ENCODE results near the gene ASXL1. TPM values are rescaled to one million over a fixed set of nuclear protein-coding genes. Genes with fewer than 3 reads are reported as not detected.
A peak's percentile ranks its signal among the peaks of the same experiment; 100 is the strongest.

ASXL1 gene
- total and polyA plus RNA-seq, 2 donors from 2014 or later: 16.2 to 71.1 TPM

GRCh38 chr20:32438331-32438858 is 80.3 kb downstream of the ASXL1 start:
- H3K36me3 ChIP-seq (ENCODE audit: control insufficient read depth in 2 of 3, insufficient read depth in 3 of 3, low read length in 3 of 3): peaks cover 9 to 43% (median 41%) of the 10 kb centered on the region in 3 donors
- intact Hi-C loops (cut with DNase I): no loop called here
- no peak for FAIRE-seq

GRCh38 chr20:32439132-32439829 is 81.2 kb downstream of the ASXL1 start:
- Histone ChIP-seq H3K27me3 (ENCODE audit: control insufficient read depth, insufficient read depth, low read length) (no peaks in the 10 kb centered on the region), H3K36me3 (ENCODE audit: control insufficient read depth in 2 of 3, insufficient read depth in 3 of 3, low read length in 3 of 3) (peaks cover 13 to 41% (median 37%) of the 10 kb centered on the region in 3 donors), H3K9me3 (ENCODE audit: control insufficient read depth in 2 of 3, insufficient read depth in 1 of 3, low read length in 3 of 3) (no peaks in the 10 kb centered on the region), H3K27ac (ENCODE audit: low read depth in 2 of 2, low read length in 2 of 2) (no peak overlapping the region), H3K4me3 (ENCODE audit: low read length in 3 of 3) (no peak overlapping the region), H3K9ac (ENCODE audit: low read length in 3 of 3) (no peak overlapping the region), H3K4me1 (ENCODE audit: control insufficient read depth in 2 of 3, insufficient read depth in 2 of 3, low read depth in 1 of 3, low read length in 3 of 3) (peaks cover 0 to 12% (median 7%) of the 10 kb centered on the region in 3 donors)
- TF ChIP-seq CTCF (IDR thresholded peaks at IDR 0.05; ENCODE audit: borderline replicate concordance, extremely low read depth, insufficient read depth): no peak
- DNase-seq (no peak), FAIRE-seq (no peak)
- intact Hi-C loops (cut with DNase I): no loop called here

More at GRCh38 chr20:32438331-32438858, 80.3 kb downstream of the ASXL1 start:
- no peak for TF ChIP-seq CTCF (IDR thresholded peaks at IDR 0.05; ENCODE audit: borderline replicate concordance, extremely low read depth, insufficient read depth)
- Histone ChIP-seq H3K9ac (ENCODE audit: low read length in 3 of 3) (no peak overlapping the region), H3K9me3 (ENCODE audit: control insufficient read depth in 2 of 3, insufficient read depth in 1 of 3, low read length in 3 of 3) (no peaks in the 10 kb centered on the region), H3K27me3 (ENCODE audit: control insufficient read depth, insufficient read depth, low read length) (no peaks in the 10 kb centered on the region), H3K4me1 (ENCODE audit: control insufficient read depth in 2 of 3, insufficient read depth in 2 of 3, low read depth in 1 of 3, low read length in 3 of 3) (peaks cover 0 to 12% (median 7%) of the 10 kb centered on the region in 3 donors), H3K27ac (ENCODE audit: low read depth in 2 of 2, low read length in 2 of 2) (no peak overlapping the region), H3K4me3 (ENCODE audit: low read length in 3 of 3) (no peak overlapping the region)
- DNase-seq: peak in 1 of 5 donors; percentile 58

GRCh38 chr20:32440069-32440757 is 82.1 kb downstream of the ASXL1 start:
- intact Hi-C loops (cut with DNase I): no loop called here
- Histone ChIP-seq H3K36me3 (ENCODE audit: control insufficient read depth in 2 of 3, insufficient read depth in 3 of 3, low read length in 3 of 3) (peaks cover 13 to 31% (median 31%) of the 10 kb centered on the region in 3 donors), H3K9ac (ENCODE audit: low read length in 3 of 3) (no peak overlapping the region), H3K9me3 (ENCODE audit: control insufficient read depth in 2 of 3, insufficient read depth in 1 of 3, low read length in 3 of 3) (no peaks in the 10 kb centered on the region), H3K27me3 (ENCODE audit: control insufficient read depth, insufficient read depth, low read length) (no peaks in the 10 kb centered on the region), H3K4me1 (ENCODE audit: control insufficient read depth in 2 of 3, insufficient read depth in 2 of 3, low read depth in 1 of 3, low read length in 3 of 3) (peaks cover 0 to 12% (median 7%) of the 10 kb centered on the region in 3 donors), H3K27ac (ENCODE audit: low read depth in 2 of 2, low read length in 2 of 2) (no peak overlapping the region), H3K4me3 (ENCODE audit: low read length in 3 of 3) (no peak overlapping the region)
- no peak for TF ChIP-seq CTCF (IDR thresholded peaks at IDR 0.05; ENCODE audit: borderline replicate concordance, extremely low read depth, insufficient read depth)
- no peak for FAIRE-seq
- no peak for DNase-seq
